ENCODE measurements around the gene XDH.

The XDH gene

DNA sequence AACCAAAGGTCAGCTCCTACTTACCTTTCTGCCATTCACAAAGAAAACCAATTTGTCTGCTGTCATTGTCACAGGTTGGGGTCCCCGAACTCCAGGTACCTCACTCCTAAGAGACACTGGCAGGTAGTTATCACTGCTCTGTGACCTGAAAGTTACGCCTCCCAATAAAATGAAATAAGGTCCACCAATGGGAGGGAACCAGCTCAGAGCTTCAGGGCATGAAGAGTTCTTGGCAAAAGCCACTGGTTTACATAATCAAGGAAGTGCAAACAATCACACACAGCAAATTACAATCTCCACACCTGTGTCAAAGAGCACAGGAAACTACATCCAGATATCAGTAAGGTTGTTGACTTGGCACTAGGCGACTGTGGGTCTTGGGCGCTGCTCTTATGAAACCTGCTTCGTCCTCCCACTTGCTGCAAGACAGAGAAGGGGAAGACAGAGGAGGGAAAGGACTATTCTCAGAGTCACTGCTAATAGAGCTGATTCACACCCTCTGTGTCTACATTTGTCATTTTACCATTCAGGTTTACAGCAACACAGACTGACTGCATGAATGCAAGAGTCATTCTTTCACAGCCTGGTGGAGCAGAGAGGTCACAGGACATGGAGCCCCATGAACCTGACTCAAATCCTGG is at the start of gene XDH:
Gene XDH (minus strand): TSS at position 142 of the 641 bp plus-strand sequence. CDS start 76 bp downstream, at position 66.
- no peak for DNase-seq (ENCODE audit: low read depth)

DNA sequence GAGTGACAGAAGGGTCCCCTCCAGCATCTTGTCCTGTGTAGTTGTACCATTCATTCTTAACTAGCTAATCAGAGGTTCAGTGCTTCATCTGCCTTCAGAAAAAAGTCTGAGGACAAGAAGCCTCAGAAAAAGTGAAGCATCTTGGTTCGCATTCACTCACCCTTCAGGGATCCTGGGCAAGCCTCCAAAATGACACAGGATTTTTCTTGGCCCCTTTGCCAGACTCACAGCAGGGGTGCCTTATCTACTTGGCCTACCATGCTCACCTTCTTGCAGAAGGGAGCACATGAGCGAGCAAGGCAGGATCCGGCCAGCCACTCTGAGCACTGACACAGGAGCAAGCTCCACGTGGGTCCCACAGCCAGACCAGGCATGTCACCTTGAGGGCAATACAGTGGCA is 43.1 kb upstream of the XDH start:
- DNase-seq (ENCODE audit: low read depth): no peak

DNA sequence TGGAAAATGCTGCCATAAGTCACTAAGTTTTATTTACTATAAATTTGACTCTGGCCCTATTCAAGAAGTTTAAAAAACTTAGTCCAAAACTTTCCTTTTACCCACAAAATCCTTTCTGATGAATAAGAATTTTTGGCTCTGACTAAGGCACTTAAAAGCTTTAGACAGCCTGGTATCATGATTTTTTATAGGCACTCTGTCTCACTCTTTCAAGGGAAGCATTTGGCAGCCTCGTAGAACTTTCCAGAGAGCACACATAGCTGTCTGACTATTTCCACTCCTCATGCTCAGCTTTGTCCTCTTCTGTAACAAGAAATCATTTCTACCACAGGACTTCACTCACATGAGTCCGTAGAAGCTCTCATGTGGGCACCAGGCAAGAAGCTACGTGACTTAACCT is 32.3 kb upstream of the XDH start:
- no peak for DNase-seq (ENCODE audit: low read depth)

GRCh38 chr2:31442376-31442775 is 27.8 kb upstream of the XDH start:
- no peak for DNase-seq (ENCODE audit: low read depth)

DNA sequence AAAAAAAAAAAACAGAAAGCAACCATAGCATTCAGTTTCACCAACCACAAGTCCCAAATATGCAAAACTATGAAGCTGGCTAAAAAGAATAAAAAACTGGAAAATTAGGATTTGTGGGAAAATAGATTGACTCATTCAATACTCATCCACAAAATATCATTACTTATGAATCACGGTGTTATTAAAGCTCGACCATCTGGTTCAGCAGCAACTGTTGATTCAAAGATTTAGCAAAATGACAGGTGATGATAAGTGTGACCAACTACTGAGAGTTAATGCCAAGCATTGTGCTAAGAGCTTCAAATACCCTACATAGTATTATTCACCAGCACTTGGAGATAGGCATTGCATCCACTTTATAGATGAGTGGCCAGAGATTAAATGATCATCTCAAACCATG is 26.2 kb upstream of the XDH start:
- DNase-seq (ENCODE audit: low read depth): no peak

GRCh38 chr2:31434911-31435310 is 20.4 kb upstream of the XDH start:
- no peak for DNase-seq (ENCODE audit: low read depth)

GRCh38 chr2:31433541-31433940 is 19.0 kb upstream of the XDH start:
- DNase-seq (ENCODE audit: low read depth): no peak

GRCh38 chr2:31430439-31431165 is 16.1 kb upstream of the XDH start:
- DNase-seq (ENCODE audit: low read depth): no peak

DNA sequence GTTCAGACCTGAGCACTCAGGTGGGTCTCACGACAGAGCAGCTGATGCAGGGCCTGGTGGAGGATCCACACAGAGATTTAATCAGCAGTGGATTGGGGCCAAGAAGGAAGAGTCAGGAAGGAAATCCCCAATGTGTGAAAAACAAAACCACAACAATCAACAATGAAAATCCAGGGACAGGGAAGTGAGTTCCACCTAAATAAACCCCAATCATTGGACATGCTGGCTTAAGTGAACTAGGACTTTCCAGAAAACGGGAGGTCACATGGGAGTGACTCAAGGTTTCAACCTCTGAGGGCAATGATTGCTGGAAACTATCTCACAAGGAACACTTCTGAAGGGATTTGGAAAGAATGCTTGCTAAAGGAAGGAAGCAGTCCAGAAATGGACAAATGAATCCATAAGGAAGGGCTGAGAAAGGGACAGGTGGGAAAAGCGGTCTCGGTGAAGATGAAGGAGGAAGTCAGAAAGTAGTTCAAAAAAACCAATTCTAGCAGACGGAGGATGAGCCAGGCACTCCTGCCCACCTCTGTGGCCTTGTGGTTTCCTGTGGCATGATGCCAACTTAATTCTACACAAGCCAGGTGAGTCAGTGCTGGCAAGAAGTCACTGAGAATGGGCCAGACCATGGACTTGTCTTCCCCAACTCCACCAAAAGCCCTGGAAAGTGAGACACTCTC is 15.4 kb upstream of the XDH start:
- DNase-seq (ENCODE audit: low read depth): no peak

DNA sequence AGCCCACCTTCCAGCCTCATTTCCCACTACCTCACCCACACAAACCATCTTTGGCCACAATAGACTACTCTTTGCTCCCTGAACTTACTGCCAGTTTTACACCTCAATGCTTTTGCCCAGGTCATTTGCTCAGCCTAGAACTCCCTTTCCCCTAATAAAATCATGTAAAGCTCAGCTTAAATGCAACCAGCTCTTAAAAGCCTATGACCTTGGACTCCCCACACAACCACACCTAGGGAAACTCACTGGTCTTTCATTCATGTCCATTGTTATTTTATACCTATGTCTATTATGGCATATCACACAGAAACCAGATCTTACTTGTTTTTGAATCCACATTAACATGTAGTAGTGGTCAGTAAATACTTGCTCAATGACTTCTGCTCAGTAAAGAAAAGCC is 14.5 kb upstream of the XDH start:
- no peak for DNase-seq (ENCODE audit: low read depth)

GRCh38 chr2:31428001-31428418 is 13.5 kb upstream of the XDH start:
- DNase-seq (ENCODE audit: low read depth): no peak

DNA sequence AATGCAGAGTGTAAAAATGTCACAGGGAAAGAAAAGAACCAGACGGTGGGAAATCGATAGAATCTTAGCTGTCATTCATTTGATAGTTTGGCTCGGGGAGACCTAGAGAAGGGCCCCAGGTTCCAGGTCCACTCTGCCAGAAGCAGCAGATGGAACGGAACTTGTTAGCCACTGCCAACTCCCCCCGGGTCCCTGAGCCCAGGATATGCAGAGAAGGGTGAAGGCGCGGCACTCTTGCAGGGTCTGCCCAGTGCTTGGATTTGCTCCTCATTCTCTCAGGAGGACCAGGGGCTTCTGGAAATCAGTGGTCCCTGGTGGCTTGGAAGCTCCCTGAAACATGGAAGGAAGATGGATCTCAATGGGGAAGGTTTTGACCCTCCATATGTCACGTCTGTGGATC is 11.6 kb upstream of the XDH start:
- no peak for DNase-seq (ENCODE audit: low read depth)

- DNase-seq (ENCODE audit: low read depth): no peak
These were observed 7.1 kb upstream of the XDH start for GRCh38 chr2:31421634-31422033.

DNA sequence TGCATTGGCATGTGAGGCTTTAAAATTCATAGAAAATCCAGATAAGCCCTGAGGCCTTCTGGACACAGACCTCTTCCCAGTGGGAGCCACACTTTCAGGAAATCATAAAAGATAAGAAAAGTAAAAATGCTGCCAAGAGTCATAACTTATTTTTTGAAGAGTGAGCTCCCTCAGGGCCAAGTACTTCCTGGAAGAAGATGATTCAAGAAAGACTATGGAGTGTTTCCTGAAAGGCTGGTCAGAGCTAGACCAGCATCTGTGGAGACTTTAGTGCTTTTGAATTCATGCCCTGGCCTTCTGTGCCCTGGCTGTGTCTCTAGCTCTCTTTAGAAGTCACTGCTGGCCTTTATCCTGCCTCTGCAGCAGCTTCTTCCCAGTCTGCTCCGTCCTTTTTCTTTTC is 6.4 kb upstream of the XDH start:
- no peak for DNase-seq (ENCODE audit: low read depth)

DNA sequence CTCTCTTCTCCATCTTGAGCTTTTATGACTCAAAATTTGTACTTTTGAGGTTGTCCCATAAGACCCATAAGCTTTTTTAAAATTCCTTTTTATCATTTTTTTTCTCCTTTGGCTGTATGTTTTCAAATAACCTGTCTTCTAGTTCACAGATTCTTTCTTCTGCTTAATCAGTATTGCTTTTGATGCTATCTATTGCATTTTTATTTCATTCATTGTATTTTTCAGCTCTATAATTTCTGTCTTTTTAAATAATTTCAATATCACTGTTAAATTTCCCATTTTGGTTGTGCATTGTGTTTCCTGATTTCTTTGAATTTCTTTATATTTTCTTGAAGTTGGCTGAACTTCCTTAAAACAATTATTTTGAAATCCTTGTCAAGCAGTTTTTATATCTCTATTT is 4.8 kb upstream of the XDH start:
- no peak for DNase-seq (ENCODE audit: low read depth)

DNA sequence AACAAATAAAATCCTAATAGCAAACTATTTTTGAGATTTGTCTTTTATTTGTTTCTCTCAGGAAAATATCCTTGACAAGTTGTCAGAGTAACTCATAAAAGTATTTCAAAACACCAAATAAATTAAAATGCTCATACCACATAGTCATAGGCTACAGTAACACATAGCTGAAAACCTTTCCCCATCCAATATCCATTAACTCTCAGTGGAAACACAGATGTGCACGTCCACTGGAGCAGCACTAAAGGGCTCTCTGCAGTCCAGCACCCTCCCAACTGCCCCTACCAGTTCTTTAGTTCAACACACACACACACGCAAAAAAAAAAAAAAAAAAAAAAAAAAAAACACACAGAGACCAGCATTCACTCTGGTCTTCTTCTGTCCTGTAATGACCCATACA is 879 bp upstream of the XDH start:
- no peak for DNase-seq (ENCODE audit: low read depth)

- no peak for DNase-seq (ENCODE audit: low read depth)
These were observed 536 bp downstream of the XDH start for GRCh38 chr2:31413862-31414550.

- DNase-seq (ENCODE audit: low read depth): no peak
These were observed 1.5 kb downstream of the XDH start for GRCh38 chr2:31413025-31413424.

- DNase-seq (ENCODE audit: low read depth): no peak
These were observed 2.8 kb downstream of the XDH start for GRCh38 chr2:31411771-31412170.

- DNase-seq (ENCODE audit: low read depth): no peak
These were observed 7.8 kb downstream of the XDH start for GRCh38 chr2:31406593-31407385.

DNA sequence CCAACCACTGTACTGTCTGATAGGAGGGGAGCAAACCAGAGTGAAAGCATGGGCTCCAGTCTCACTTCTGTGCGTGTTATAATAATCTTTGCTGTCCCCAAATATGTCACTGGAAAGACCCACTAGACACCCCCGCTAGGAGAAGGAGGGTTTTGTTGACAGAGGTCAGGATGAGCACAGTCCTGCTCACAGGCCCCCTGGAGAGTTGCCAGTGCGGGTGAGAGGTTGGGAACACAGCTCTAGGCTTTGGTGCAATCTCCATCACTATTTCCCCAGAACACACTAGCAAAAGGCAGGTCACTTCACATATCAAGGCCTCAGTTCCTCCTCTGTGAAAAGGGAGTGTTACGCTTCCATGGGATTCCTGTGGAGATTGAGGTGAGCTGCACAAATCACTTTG is 9.7 kb downstream of the XDH start:
- DNase-seq (ENCODE audit: low read depth): no peak

DNA sequence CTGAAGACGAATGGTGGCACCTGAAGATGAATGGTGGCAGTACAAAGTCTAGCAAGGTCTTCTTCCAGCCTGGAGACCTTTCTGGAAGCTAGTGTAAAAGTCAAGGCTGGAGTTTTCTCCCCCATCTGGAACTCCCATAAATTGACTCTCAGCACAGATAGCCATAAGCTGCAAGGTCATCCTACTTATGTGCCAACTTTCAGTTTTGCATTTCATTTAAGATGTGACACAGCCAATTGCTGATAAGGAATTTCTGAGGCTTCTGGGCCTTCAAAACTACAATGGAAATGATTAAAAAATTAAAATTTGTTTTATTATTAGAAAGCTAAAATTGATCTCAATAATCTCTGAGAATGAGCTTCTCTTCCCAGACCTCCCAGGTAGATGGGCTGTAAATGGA is 10.2 kb downstream of the XDH start:
- DNase-seq (ENCODE audit: low read depth): no peak

All from stimulated activated CD8-positive, alpha-beta memory T cell treated with anti-CD3 and anti-CD28 coated beads, Interleukin-12 subunit alpha, Interleukin-12 subunit beta, amount 100 ng/mL, for 4 hours (primary cell).